Measurements from ENCODE around the gene PRKCI.
"Not testable (repeated sequence)": the region's sequence is repeated elsewhere in the genome, so short reads cannot be mapped to it uniquely, and the experiment has no call there.

PRKCI gene

DNA sequence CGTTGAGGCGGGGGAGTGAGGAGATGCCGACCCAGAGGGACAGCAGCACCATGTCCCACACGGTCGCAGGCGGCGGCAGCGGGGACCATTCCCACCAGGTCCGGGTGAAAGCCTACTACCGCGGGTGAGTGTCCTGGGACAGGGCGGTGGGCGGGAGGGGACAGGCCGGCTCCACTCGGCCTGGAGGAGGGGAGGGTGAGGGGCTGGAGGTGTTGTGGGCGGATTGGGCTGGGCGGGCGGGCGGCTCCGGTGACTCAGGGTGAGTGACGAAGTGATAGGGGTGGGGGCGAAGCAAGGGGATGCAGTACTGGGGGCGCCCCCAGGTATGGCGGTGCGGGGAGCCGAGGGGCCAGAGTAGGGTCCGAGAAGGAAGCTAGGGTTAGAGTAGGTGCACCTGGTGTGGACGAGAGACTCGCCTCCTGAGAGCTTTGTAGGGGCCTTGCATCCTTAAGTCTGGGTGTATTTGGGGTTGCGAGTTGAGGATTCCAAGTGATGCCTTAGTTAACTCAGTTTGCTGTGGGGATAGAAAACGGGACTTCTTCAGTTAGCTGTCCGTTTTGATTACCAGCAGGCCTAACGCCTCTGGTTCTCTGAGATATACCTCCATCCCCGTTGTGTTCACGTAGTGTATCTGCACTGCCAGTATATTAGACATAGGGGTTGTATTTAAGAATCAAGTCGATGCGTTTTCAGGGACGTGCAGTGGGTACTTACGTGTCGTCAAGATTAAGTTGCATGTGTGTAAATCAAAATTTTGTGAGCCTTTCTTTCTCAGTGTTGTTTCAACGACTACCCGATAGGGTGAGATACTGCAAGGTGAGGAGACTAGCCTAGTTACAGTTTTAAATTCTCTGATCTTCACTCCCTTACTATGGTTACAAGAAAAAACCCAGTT, 670 bp downstream of the PRKCI start:
- peak; percentile 44 for DNase-seq (ENCODE audit: low spot score)

DNA sequence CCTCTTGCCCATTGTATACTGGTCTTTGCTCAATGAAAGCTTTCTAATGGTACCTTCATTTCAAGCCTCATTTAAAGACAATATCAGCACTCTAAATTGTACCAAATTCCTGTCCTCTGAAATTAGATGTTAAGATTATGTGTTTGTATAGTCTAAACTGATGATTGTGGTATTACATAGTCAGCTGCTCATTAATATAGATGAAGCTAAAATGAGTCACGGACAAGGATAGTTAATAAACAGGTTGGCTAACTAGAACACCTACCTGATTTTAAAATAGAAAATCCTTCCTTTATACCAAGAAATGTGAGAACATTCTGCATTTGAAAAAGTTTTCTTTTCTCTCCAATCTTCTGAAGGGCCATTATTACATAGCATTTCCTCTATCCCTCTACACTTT, 2.9 kb downstream of the PRKCI start:
- DNase-seq (ENCODE audit: low spot score): no peak

DNA sequence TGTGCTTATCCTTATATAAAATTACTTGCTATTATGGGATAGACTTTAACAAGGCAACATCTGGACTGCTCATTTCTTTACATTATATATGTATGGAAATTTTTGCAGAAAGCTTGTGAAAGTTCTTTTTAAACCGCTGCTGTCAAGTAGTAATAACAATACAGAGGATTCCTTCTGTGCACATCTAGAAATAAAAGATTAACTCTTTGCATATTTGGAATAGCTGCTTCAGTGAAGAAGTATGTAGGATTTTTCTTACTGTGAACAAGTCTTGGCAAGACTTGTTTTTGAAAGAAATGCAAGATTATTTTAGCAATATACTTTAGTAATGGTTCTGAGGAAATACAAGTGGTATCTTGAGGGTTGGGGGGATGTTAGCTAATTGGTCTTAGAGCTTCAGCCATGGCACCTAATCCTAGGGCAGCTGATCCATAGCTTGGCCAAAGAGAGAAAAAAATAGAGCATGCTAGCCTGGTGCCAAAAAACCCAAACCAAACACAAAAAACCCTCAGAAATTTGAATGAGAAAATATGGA, 4.3 kb downstream of the PRKCI start:
- no peak for DNase-seq (ENCODE audit: low spot score)

DNA sequence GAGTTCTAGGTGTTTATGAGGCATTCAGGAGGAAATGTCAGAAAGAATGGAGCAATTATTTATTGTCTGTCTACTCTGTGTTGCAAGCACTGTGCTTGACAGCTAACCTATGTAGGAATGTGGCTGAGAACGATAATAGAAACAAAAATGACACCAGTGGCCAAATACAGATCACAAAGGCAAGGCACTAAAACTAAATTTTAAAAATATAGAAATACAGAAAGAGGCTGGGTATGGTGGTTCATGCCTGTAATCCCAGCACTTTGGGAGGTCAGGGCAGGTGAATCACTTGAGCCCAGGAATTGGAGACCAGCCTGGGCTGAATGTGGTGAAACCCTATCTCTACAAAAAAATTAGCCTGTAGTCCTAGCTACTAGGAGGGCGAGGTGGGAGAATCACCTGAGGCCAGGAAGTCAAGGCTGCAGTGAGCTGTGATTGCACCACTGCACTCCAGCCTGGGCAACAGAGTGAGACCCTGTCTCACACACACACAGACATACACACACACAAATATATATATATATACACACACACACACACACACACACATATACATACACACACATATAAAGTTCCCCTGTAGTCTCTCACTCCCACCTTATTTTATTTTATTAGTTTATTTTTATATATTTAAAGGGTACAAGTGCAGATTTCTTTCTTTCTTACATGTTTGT, 6.0 kb downstream of the PRKCI start:
- DNase-seq (ENCODE audit: low spot score): no peak

DNA sequence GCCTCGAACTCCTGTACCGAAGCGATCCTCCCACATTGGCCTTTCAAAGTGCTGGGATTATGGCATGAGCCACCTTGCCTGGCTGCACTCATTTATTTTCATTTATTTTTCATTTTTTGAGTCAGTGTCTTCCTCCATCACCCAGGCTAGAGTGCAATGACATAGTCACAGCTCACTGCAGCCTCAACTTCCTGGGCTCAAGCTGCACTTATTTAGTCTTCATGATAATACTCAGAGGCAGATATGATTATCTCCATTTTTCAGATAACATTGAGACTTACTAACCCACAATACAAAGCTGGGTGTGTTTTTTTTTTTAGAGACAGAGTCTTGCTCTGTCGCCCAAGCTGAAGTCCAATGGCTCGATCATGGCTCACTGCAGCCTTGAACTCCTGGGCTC, 10.0 kb downstream of the PRKCI start:
- no peak for DNase-seq (ENCODE audit: low spot score)

DNA sequence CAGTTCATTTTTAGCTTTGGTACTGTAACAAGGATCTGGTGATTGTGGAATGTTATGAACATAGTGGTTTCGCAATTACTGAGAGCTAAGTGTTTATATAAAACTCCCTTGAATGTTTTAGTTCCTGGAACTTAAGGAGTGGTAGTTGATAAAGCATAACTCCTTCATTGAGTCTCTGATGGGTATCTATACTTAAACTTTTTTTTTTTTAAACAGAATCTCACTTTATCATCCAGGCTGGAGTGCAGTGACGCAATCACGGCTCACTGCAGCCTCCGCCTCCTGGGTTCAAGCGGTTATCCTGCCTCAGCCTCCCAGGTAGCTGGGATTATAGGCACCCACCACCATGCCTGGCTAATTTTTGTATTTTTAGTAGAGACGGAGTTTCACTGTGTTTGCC, 11.3 kb downstream of the PRKCI start:
- no peak for DNase-seq (ENCODE audit: low spot score)

DNA sequence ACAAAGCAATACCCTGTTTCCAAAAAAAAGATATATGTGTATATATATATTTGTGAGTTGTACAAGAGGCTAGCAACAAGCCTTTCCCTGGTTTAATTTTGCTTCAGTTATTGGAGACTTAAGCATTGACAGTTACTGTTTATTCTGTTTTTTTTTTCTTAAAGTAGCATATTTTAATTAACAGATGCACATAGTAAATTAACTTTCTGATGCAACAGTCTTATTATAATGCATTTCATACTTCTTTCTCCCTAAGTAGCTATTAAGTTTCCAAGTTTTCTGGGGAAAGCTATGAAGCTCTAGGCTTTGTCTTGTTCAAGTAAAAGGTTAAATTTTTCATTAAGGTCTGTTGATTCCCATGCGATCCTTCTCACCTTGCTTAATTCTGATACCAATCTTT, 17.9 kb downstream of the PRKCI start:
- DNase-seq (ENCODE audit: low spot score): no peak

DNA sequence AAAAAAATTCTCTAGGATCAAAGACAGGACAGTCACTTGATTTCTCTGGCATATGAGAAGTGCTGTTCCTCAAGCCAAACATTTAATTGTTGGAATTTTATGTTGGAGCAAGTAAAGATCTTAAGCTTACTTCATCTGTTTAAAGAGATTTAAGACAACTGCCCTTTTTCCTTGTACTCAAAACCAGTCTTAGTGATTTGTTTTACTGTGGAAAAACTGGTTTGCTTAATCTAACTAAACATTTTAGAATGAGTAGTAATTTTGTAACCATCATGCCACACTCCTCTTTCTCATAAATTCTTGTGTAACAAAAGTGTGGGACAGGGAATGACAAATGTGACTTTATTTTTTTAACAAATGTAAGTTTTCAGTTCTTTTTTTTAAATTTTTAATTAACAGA, 18.4 kb downstream of the PRKCI start:
- no peak for DNase-seq (ENCODE audit: low spot score)

DNA sequence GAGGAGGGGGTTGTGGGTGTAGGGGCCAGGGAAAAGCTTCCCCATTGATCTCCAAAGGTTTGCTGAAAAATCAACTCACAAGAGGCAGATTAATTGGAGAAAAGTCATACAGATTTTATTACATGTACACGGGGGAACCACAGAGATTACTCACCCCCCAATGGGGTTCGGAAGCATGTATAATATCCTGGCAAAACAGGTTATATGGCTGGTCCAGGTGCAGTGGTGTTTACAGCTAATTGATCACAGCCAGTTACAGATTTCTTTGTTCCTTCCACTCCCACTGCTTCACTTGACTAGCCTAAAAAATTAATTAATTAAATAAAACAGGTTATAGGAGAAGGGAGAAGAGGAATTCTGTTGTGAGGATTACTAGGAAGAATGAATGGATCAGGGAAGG, 22.4 kb downstream of the PRKCI start:
- no peak for DNase-seq (ENCODE audit: low spot score)

DNA sequence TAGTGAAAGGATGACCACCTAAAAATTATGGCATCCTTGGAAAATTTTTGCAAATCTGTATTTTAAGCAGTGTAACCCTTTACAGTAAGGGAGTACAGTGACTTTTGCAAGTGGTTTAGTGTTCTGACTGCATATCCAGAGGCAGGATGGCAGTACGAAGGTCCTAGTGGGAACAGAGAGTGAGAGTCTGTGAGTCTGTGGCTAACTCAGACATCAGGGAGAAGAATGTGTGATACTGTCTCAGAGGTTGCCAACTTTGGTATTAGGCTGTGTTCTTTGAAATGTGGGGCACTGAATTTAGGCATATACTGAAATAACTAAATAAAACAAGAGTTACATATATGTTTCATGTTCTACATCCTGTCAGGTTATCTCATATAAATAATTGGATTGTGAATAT, 25.7 kb downstream of the PRKCI start:
- DNase-seq (ENCODE audit: low spot score): no peak

DNA sequence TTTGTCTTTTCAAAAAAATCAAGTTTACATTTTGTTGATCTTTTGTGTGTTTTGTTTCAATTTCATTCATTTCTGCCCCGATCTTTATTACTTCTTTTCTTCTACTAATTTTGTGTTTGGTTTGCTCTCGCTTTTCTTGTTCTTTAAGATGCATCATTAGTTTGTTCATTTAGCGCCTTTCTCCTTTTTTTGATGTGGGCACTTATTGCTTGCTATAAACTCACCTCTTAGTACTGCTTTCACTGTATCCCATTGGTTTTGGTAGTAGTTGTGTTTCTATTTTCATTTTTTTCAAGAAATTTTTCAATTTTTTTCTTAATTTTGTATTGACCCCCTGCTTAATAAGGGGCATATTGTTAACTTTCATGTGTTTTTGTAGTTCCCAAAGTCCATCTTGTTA, 34.4 kb downstream of the PRKCI start:
- DNase-seq (ENCODE audit: low spot score): no peak

DNA sequence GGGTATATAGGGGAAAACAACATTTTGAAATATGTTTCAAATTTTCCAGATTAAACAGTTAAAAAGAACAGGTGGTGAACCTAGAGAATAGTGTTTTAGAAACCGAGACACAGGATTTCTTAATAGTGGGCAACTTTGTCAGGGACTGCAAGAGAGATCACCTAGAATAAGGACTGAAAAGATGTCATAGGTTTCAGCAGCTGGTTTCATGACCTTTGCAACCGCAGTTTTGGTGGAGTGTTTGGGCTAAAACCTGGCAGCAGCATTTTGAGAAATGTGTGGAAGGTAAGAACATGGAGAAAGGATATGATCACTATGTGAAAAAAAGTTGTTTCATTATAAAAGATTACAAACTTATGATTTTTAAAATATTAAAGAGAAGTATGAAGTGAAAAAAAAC, 34.9 kb downstream of the PRKCI start:
- DNase-seq (ENCODE audit: low spot score): no peak

DNA sequence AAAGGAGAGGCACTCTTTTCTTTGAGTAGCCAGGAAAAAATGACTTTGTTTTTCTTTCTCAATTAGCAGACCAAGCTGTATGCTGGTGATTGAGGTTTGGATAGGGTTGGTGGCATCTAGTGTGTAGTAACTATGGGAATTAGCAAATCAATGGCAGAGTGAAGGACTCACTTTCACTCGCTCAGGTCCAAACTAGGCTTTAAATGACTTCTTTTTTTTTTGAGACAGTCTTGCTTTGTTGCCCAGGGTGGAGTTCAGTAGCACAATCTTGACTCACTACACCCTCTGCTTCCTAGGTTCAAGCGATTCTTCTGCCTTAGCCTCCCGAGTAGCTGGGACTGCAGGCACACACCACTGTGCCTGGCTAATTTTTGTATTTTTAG, 35.9 kb downstream of the PRKCI start:
- no peak for DNase-seq (ENCODE audit: low spot score)

DNA sequence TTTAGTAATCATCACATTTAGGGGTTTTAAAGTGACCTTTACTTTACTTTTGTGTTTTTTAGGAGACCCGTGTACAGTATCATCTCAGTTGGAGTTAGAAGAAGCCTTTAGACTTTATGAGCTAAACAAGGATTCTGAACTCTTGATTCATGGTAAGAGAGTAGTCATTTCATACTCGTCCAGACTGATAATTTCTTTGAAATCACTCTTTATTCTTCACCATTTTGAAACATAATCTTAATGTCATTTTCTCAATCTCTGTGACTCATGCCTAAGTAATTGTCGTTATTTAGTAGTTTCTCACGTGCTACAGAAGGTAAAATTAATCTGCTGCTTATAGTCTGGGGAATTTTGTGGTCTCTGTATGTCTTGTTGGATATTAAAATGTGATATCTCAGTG, 37.7 kb downstream of the PRKCI start:
- no peak for DNase-seq (ENCODE audit: low spot score)

DNA sequence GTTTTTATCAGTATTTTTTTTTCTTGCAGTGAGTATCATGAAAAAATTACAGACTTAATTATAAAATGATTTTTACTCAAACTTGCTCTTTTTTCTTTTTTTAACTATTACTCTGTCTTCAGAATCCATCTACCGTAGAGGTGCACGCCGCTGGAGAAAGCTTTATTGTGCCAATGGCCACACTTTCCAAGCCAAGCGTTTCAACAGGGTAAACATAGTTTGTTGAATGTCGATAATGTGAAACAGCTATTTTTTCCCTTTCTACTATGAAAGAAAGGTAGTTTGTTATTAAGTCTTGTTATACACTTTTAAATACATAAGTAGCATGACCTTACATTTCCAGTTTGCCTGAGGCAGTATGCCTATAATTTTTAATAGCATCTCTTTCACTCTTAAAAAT, 45.6 kb downstream of the PRKCI start:
- DNase-seq (ENCODE audit: low spot score): no peak

DNA sequence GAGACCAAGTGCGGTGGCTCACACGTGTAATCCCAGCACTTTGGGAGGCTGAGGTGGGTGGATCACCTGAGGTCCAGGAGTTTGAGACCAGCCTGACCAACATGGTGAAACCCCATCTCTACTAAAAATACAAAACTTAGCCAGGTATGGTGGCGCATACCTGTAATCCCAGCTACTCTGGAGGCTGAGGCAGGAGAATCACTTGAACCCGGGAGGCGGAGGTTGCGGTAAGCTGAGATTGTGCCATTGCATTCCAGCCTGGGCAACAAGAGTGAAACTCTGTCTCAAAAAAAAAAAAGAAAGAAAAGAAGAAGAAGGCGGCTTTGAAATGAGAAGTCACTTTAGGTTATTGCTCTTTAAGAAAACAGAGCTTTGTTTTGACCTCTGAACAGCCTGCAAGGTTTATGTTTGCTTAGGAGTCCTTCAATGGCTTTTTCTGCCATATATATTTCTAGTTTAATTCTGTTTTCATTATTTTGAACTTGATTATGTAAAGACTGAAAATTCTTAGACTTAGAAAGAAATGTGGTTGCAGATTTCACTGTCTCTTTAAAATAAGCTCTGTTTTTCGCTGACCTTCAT, 47.5 kb downstream of the PRKCI start:
- DNase-seq (ENCODE audit: low spot score): not testable (repeated sequence)

DNA sequence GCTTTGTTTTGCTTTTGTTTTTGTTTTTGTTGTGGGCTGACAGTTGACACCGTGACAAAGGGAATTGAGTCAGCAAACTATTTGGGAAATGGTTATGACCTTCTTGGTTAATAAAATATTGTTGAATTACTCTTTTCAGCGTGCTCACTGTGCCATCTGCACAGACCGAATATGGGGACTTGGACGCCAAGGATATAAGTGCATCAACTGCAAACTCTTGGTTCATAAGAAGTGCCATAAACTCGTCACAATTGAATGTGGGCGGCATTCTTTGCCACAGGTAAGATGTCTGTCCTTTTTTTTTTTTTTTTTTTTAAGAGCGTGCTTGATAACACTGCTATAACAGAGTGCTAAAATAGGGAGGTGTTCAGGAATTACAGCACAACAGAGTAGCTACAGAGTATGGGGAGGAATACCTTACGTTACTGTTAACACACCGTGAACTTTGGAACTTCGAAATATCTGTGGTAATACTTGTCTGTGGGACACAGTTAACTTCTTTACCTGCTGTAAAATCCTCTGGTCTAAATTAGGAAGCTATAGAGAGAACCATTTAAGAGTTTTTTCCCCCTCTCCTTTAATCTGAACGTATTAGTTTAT, 48.2 kb downstream of the PRKCI start:
- no peak for DNase-seq (ENCODE audit: low spot score)

DNA sequence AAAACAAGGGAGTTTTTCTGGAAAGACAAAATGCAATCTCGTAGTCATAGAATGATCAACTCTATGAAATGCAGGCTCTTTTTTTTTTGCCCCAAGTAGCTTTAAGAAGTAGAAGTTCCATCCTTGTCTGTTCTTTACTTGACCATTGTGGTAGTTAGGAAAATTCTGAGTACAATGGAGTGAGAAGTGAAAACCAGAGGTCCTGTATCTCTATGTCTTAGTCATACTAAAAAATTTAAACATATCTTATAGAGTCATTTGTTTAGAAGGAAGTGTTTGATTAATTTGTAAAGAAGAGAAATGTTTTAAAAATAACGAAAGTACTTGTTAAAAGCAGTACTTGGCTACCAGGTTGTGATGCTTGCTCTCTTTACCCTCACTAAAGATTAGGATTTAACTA, 52.4 kb downstream of the PRKCI start:
- DNase-seq (ENCODE audit: low spot score): no peak

DNA sequence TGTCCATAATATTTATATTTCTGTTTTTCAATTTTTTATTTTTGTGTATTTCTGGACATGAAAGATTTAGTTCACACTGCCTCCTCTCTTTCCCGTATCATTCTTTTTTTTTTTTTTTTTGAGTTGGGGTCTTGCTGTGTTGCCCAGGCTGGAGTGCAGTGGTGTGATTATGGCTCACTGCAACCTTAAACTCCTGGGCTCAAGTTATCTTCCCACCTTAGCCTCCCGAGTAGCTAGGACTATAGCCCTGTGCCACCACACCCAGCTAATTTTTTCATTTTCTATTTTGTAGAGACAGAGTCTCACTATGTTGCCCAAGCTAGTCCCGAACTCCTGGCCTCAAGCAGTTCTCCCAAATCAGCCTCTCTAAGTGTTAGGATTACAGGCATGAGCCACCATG, 53.6 kb downstream of the PRKCI start:
- DNase-seq (ENCODE audit: low spot score): no peak

DNA sequence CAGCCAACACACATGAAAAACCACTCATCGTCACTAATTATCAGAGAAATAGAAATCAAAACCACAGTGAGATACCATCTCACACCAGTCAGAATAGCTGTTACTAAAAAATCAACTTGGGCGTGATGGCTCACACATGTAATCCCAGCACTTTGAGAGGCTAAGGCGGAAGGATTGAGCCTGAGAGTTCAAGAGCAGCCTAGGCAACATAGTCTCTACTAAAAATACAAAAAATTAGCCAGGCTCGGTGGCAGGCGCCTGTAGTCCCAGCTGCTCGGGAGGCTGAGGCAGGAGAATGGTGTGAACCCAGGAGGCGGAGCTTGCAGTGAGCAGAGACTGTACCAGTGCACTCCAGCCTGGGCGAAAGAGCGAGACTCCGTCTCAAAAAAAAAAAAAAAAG, 55.1 kb downstream of the PRKCI start:
- not testable (repeated sequence) for DNase-seq (ENCODE audit: low spot score)

DNA sequence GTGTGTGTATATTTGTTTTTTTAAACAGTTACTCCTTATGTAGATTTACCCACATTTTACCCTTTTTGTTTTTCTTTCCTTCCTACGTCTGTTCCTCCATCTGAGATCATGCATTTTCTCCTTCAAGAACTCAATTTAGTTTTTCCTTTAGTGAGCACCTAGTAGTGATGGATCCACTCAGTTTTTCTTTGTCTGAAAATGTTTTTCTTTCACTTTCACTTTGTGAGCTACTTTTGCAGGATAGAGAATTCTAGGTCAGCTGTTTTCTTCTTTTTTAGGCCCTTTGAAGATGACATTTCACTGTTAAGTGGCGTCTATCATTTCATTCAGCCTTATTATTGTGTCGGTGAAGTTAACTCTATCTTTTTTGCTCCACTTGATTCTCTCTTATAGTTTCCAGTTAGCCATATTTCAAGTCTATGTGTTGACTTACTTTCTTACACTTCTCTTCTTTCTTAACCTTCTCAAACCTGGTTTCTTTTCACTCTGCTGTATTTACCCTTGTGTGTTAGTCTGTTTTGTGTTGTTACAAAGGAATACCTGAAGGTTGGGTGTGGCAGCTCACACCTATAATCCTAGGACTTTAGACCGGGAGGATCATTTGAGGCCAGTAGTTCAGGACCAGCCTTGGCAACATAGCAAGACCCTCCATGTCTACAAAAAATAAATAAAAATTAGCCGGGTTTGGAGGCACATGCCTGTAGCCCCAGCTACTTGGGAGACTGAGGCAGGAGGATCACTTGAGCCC, 55.8 kb downstream of the PRKCI start:
- no peak for DNase-seq (ENCODE audit: low spot score)

DNA sequence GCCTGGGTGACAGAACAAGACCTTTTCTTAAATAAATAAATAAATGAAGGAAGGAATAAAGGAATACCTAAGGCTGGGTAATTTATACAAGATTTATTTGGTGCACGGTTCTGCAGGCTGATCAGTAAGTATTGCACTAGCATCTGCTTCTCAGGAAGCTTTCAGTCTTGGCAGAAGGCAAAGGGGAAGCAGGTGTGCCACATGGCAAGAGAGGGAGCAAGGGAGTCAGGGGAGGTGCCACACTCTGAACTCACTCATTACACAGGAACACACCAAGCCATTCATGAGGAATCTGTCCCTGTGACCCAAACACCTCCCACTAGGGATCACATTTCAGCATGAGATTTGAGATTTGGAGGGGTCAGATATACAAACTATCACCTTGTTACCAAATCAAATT, 56.4 kb downstream of the PRKCI start:
- DNase-seq (ENCODE audit: low spot score): no peak
